Pulmonary artery endothelial cell (primary cell): ENCODE results near the gene ILF2. TPM values are rescaled to one million over a fixed set of nuclear protein-coding genes. Genes with fewer than 3 reads are reported as not detected.
"Not testable (repeated sequence)": the region's sequence is repeated elsewhere in the genome, so short reads cannot be mapped to it uniquely, and the experiment has no call there.

Experiments
- DNase-seq: peaks from one replicate; pipeline ENCODE4 v3.0.0-alpha.2; 2011; ENCODE audit warnings: low read depth, low spot score
- total RNA-seq: library from RNA; depleted of rRNA; stranded (reverse); fragments of >200 nt; gene quantifications from 2 replicates; pipeline ENCODE4 v1.2.3, GENCODE V29; 2014

The ILF2 gene
- 295 and 331 TPM in 2 replicates for total RNA-seq

DNA sequence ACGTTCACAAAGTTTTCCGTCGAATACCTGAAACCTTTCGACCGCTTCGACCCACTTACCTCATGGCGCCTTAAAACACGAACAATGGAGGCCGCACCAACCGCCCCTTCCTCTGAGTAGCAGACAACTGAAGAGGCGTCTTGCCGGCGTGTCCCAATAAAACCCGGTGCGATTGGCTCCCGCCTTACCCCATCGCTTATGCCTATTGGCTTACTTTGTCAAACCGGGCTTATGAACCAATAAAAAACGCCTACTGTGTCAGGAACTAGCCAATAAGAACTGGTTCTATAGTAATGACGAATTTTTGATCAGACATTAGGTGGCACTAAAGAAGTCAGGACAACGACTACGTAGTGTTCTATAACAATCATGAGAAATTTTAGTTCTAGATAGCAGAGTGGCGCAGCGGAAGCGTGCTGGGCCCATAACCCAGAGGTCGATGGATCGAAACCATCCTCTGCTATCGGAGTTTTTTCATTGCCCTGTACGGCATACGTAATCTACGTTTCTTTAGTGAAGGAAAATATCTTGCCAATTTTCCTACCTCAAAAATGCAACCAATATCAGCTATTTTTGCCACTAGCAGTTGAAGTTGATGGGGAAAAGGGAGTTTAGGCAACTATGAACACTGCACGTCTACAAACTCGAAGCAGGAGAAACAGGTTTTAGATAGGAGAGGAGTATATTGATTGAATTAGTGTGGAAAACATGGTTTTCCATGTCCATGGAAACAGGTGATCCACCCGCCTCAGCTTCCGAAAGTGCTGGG is at the start of gene ILF2:
TSS of gene ILF2 (minus strand) at position 135 of the 769 bp plus-strand sequence. CDS start at position 64, 71 bp downstream.
- DNase-seq, result peak; percentile 99

DNA sequence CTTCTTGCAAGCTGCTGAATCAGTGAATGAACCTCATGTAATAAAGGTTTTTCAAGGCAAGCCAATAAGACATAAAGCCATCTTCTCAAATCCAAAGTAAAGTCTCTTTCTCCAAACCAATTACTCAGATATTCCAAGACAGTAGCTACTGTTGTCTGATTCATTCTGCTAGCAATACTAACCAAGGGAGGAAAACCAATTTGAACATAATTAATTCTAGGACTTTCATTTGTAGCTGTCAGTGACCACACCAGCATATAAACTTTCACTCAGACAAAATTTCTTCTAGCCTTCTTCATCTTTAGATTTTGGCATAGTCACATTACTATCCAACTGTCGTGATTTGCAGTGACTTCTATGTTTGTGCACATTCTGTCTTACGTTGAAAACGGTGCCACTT is 46.5 kb upstream of the ILF2 start:
- DNase-seq, result no peak

DNA sequence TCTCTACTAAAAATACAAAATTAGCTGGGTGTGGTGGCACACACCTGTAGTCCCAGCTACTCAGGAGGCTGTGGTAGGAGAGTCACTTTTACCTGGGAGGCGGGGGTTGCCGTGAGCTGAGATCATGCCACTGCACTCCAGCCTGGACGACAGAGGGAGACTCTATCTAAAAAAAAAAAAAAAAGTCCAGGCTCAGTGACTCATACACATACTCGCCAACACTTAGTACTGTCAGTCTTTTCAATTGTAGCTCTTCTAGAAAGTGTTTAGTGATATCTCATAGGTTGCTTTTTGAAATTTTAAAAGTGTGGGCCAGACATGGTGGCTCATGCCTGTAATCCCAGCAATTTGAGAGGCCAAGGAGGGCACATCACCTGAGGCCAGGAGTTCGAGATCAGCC is 45.4 kb upstream of the ILF2 start:
- not testable (repeated sequence) for DNase-seq

DNA sequence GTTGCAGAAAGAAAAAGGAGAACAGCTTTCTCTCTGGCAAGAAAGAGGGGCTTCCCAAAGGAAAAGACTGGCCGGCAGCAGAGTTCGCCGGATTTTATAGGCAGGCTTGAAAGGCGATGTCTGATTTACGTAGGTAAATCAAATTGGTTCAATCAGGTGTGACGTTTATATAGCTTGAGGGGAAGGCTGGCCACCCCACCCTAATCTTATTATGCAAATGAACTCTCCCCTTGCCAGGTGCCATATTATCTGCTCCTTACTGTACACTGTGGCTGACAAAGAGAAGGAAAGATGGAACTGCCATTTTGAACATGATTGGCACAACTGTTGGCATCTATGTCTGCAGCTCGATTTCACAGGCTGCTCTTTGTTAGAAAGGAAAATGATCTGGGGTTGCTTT is 40.2 kb upstream of the ILF2 start:
- DNase-seq, result no peak

DNA sequence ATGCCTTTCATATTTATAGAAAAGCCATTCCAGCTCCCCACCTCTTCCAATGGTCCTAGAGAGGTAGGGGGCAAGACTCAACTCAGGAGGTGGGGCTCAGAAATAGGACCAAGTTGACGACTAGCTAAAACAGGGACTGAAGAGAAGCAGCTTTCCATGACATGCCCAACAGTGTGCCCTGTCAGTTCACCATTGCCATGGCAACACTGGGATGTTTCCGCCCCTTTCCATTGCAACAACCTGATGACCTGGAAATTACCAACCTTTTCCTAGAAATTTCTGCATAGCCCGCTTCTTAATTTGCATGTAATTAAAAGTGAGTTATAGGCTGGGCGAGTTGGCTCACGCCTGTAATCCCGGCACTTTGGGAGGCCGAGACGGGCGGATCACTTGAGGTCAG is 34.7 kb upstream of the ILF2 start:
- DNase-seq, result no peak

DNA sequence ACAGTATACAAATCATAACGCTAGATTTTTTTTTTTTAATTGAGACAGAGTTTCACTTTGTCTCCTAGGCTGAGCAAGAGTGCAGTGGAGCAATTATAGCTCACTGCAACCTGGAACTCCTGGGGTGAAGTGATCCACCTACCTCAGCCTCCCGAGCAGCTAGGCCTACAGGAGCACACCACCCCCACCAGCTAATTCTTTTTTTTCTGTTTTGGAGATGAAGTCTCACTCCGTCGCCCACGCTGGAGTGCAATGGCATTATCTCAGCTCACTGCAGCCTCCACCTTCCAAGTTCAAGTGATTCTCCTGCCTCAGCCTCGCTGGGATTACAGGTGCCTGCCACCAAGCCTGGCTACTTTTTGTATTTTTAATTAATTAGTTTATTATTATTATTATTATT is 29.0 kb upstream of the ILF2 start:
- no peak for DNase-seq

DNA sequence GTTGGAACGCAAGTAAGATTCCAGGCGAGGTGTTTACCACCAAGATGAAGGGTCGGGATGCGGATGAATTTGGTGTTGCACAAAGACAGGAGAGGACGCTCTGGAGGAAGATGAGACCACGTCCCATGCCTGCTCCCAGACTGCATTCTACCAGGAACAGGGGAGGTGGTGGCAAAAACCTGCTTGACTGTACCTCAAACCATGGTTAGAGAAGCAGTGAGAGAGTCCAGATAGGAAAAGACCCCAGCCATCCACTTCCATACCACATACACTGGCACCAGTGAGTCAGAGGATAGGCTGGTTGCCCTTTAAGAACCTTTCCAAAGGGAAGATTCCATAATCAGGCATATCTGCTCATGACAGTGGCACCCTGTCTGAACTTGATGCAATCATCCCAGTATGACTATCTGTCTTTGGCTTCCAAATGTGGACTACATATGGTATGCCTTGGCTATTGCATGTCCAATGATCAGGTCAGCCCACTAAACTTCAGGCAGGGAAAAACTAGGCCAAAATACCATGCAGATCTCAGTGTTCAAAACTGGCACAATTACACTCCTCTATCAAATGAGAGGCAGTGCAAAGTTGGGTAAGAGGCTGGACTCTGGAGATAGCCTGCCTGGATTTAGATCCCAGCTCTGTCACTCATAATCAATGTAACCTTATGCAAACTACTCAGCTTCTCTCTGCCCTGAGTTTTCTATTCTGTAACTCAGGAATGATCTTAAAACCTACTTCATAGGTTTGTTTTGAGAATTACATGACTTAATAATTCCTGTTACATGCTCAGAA is 28.3 kb upstream of the ILF2 start:
- no peak for DNase-seq

DNA sequence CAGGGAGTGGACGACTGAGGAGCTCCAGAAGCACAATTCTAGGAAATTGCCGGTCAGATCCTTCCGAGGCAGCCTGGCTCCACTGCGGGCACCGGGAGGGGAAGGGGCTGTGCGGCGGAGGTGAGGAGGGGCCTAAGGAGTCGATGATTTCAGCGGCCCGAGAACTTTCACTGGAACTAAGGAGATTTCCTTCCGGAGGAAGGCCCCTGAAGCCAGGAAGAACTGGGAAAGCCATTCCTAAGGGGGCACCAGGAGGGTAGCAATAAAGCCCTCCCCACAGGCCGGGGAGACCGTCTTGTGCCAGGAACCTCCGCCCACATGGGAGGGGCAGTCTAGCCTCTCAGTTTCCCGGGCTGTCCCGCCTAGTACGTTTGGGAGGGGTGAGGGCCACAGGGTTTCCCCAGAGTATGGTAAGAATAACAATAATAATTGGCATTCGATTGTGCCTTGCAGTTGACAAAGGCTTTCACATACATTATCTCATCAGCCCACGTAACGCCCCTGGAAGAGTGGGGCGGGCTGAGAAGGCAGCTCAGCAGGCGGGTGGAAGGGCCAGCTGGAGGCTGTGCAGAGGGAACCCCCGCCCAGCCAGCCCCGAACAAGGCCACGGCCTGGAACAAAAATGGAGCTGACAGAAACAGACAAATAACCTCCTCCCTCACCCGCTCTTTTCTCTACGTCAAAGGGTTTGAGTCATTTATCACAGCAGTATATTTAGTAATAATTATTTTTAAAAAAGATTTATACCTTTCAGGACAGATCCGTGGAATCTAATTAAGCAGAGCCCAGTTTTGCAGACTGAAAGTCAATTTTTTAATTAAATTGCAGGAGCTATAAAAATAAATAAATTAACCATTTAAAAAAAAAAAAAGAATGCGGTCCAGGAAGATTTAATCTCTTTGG is 27.5 kb upstream of the ILF2 start:
- DNase-seq, result peak; percentile 90

DNA sequence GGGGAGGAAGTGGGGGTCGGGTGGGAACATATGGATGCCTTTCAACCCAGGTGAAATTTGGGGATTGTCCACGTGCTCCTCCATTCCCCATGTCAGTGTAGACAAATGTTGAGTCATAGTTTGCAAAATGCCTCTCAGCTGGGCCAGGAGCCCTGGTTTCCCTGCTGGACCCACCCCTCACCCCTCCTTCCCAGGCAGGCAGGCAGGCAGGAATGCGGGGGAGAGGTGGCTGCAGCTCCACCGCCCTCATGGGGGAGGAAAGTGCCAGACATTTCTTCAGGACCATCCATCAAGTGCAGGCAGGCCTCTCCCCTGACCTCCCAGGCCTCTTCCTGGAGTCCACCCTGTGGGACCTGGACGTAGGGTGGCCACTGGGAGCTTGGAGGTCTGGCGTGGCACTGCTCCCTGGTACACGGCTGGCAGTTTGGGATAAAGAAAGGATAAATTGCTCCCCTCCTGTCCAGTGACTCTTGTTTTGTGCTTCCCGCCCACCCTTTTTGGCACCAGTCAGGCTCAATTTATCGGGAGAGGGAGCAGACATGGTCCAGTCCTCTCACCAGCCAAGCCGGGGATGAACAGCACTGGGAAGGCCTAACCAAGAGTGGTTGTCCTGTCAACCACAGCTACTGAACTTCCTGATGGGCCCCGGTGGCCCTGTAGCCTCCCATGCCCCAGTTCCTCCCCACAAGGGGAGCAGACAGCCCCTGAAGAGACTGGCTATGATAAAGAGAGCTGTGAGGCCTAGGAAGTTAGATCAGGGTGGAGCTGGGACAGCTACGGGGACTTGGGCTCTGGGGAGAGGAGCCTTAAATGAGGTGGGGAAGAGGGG is 26.6 kb upstream of the ILF2 start:
- DNase-seq, result no peak

DNA sequence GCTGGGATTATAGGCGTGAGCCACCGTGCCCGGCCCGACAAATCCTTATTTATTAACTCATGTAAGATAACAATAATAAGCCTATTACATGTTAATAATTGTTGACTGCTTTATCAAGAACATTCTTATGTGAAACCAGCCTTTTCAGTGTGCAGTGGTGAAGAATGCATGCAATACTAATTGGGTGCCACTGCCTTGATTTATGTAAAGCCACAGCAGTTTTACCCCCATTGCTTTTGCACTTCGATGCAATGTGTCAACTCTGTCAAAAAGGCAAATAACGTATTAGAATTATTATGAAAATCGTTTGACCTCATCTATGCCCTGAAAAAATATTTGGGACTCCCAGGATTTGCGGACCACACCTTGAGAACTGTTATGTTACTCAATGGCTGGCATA is 25.9 kb upstream of the ILF2 start:
- DNase-seq, result no peak

DNA sequence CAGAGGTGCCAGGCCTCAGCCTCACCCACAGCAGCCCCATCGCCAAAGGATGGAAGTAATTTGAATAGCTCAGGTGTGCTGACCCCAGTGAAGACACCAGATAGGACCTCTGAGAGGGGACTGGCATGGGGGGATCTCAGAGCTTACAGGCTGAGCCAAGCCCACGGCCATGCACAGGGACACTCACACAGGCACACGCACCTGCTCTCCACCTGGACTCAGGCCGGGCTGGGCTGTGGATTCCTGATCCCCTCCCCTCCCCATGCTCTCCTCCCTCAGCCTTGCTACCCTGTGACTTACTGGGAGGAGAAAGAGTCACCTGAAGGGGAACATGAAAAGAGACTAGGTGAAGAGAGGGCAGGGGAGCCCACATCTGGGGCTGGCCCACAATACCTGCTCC is 22.7 kb upstream of the ILF2 start:
- DNase-seq, result no peak

DNA sequence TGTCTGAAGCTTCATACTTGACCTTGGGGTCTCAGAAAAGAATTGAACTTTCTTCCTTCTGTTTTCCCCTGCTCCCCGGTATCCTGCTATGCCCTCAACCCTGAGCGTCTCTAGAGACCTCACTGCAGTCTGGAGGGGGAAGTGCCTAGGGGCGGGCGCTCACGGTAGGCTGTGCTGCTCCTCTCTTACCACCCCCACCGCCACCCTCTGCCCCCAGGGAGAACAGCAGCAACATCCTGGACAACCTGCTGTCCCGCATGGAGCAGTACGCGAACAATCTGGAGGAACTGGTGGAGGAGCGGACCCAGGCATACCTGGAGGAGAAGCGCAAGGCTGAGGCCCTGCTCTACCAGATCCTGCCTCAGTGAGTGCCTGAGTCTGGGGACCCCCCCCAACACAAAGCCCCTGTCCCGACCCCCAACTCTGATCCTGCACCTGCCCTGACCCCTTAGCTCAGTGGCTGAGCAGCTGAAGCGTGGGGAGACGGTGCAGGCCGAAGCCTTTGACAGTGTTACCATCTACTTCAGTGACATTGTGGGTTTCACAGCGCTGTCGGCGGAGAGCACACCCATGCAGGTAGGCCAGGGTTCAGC is 18.0 kb upstream of the ILF2 start:
- no peak for DNase-seq

DNA sequence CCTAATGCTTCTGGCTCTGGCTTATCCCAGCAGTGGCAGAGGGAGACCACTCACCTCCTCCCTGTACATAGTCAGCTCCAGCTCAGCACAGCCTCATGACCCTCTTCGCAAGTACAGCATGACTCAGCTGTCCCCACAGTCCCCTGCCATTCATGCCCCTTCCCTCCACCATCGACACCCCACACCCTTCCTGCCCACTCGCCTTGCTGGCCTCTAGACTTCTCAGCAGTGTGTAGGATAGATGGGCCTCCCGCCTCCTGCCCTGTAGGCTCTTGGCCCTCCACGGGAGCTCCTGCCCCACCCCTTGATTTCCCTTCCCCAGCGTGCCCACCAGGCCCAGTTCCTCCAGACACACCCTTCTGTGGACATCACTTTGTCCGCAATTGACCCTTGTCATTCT is 17.5 kb upstream of the ILF2 start:
- no peak for DNase-seq

DNA sequence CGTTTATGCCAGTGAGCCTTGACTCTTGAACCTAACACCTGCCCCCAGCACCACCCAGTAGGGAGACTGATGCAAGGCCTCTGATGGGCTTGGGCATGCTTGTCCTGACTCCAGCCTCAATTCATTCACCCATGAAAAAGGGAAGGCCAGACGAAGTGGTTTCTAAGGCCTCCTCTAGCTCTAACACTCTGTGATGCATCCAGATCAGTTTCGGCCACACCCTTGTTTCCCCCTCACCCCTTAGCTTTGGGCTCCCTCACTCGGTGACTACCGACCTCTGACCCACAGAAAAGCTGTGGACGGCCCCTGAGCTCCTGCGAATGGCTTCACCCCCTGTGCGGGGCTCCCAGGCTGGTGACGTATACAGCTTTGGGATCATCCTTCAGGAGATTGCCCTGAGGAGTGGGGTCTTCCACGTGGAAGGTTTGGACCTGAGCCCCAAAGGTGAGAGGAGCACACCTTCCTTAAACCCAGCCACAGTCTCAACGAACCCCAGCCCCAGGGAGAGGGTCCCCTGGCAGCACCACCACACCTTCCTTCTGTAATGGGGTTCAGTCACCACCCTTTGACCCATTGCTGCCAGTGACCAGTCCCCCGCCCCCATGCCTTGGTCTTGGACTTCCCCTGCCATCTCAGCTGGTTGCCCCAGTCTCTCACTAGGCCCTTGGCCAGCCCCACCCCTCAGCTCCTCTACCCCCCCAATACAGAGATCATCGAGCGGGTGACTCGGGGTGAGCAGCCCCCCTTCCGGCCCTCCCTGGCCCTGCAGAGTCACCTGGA is 16.7 kb upstream of the ILF2 start:
- DNase-seq, result no peak

DNA sequence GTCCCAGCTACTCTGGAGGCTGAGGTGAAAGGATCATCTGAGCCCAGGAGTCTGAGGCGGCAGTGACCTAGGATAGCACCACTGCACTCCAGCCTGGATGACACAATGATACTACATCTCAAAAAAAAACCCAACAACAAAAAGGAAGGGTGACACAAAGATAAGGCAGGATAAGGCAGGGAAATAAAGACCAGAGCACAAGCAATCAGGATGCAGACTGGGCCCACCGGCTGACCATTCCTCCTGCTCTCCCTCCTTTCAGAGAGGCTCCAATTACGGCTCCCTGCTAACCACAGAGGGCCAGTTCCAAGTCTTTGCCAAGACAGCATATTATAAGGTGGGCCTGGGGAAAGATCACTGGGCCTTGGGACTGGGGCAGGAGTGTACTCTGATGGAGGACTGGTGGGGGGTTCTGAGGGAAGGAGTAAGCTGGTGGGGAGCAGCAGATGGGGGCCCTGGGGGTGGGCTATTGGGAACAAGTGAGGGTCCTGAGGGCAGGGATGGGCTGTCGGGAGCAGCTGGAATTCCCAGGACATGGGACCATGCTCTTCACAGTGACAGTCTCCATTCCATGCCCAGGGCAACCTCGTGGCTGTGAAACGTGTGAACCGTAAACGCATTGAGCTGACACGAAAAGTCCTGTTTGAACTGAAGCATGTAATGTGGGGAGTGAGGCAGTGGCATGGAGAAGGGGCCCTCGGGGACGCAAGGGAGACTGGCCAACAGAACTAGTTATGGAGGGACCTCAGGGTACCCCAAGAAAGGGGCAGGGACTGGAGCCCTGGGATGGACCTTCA is 14.9 kb upstream of the ILF2 start:
- DNase-seq, result no peak

DNA sequence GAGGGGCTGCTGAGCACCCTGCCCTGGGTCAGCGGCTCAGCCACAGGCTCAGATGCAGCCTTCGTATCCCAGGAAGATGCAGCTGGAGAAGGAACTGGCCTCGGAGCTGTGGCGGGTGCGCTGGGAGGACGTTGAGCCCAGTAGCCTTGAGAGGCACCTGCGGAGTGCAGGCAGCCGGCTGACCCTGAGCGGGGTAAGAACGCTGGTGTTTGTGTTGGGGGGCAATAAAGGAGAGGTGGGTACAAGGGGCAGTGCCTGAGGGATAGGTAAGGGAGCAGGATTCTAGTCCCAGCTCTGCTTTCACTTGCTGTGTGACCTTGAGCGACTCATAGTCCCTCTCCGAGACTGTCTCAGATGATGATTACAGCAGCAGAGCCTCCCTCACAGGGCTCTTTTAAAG is 14.1 kb upstream of the ILF2 start:
- no peak for DNase-seq

DNA sequence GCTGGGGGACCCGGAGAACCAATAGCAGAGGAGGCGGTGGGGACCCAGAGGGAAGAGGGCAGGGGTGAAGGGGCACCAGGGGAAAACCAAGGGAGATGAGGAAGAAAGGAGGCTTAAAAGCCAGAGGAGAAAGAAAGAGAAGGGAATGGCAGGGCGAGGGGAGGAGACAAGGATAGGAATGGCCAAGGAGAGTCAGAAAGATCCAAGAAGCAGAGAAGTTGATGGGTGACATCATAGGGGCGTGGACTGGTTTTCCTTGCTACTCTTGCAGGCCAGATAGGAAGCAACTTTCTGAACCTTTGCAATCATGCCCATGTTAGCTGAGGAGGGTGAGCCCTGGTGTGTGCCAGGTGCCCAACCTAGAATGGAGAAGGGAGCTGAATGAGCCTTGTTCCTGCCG is 13.1 kb upstream of the ILF2 start:
- no peak for DNase-seq

DNA sequence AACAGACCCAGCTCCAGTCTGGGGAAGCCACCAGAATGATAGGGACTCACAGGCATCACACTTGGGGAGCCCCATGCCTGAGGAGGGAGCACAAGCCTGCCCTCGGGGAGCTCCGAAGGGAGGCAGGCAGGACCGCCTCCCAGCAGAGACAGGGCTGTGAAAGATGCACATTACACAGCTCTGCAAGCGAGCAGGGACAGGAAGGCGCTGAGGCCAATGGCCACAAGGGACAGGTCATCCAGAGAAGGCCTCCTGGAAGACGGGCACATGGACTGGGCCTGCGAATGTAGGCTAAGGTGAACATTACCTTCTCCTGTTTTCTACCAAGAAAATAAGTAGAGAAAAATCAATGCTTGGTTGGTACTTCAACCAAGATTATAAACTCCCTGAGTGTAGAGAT is 11.9 kb upstream of the ILF2 start:
- no peak for DNase-seq

DNA sequence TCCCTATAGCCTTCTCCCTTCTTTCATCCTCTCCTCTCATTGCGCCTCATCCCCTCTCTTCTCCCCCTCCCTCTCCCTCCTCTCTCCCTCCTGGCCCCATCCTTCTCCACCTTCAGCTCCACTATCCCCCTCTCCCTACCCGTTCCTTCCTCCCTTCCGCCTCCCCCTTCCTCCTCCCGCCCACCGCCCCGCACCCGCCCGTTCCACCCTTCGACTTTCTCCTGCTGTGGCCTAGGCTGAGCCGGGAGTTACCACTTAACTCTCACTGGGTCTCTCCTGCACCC is 9.3 kb upstream of the ILF2 start:
- no peak for DNase-seq
